ES-I3 (cell line): ENCODE measurements around the gene SEMA3B.
"Not testable (repeated sequence)": the region's sequence is repeated elsewhere in the genome, so short reads cannot be mapped to it uniquely, and the experiment has no call there.

Experiments used
- H3K36me3 ChIP-seq: 2 replicates; pipeline ENCODE4 v1.6.1; 2013; ENCODE audit warnings: mild to moderate bottlenecking, low read length, control low read depth, moderate library complexity; ENCODE audit not compliant: insufficient read depth
- H3K4me1 ChIP-seq: 2 replicates; pipeline ENCODE4 v1.6.1; 2013; ENCODE audit warnings: mild to moderate bottlenecking, control low read depth, low read length; ENCODE audit not compliant: insufficient read depth
- H3K9ac ChIP-seq: 2 replicates; pipeline ENCODE4 v1.6.1; 2013; ENCODE audit warnings: low read depth, mild to moderate bottlenecking, low read length, moderate library complexity
- H3K9me3 ChIP-seq: 2 replicates; pipeline ENCODE4 v1.6.1; 2013; ENCODE audit warnings: mild to moderate bottlenecking, low read length, moderate library complexity; ENCODE audit not compliant: control insufficient read depth, insufficient read depth

Gene SEMA3B

DNA sequence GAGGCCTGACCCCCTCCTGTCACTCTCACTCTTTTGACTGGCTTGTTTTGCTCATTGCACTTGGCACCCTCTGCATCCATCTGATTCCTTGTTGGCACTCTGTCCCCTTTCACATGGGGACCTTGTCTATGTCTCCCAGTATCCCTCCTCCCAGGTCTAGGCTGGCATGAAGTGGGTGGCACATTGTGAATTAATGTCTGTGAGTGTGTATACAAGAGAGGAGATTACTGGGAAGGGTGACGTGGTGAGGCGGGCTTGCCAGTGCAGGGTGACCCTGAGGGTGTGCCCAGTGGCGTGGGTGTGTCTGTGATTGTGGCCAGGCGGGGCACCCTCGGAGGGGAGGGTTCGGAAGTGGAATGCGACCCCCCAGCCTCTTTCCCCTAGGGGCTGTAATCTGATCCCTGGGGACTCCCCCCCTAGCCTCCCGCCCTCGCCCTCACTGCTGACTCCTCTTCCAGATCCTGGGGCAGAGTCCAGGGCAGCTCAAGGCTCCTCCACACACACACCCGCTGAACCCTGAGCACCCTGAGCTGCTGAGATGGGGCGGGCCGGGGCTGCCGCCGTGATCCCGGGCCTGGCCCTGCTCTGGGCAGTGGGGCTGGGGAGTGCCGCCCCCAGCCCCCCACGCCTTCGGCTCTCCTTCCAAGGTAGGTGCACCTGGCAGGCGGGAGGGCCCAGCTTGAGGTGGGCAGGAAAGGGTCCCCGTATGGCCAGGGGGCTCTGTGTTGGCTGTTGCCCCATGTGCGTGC, at the start of gene SEMA3B:
SEMA3B (plus strand) TSS at position 445 of the 749 bp plus-strand sequence; CDS start at position 539, 94 bp downstream.
- no peaks in the 10 kb centered on the region for H3K9me3 ChIP-seq
- H3K4me1 ChIP-seq = peaks cover 58% of the 10 kb centered on the region
- H3K36me3 ChIP-seq = no peaks in the 10 kb centered on the region
- peak within 1 kb of the TSS; percentile 43 for H3K9ac ChIP-seq

DNA sequence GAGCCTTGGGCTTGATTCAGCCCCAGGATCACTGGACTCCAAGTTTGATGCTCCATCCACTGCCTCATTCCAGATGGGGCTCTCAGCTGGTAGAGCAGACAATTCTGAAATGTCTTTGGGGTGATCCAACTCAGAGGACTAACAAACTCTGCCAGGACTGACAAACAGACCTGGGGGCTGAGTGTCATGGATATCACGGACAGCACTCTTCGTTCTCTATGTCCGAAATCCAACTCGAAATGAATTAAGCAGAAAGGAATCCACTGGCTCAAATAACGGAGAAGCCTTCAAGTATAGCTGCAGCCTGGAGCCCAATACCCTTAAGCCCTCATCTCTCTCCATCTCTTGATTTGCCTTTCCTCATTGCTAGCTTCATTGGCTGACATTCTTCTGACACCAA, 49.7 kb upstream of the SEMA3B start:
- Histone ChIP-seq H3K9me3 (no peaks in the 10 kb centered on the region), H3K9ac (no peak overlapping the region), H3K36me3 (no peaks in the 10 kb centered on the region), H3K4me1 (no peaks in the 10 kb centered on the region; the same call in 1 of the 2 replicates)

DNA sequence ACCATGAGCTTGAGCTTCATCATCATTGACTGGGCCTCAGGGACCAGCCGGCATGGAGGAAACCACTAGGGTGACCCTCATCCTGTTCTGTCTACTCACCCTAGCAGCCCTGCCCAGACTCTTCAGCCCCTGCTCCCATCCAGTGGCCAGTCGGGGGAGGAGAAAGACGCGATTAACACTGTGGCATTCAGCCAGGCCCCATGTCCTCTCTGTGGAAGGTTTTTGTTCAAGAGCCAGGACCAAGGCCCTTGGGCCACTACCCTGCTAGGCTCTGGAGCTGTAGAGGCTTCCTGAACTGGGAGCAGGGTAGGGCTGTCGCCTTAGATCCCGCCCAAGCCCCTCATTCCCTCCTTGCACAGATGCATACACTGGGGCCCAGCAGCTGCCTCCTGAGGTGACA, 48.8 kb upstream of the SEMA3B start:
- no peak overlapping the region for H3K9ac ChIP-seq
- H3K4me1 ChIP-seq = no peaks in the 10 kb centered on the region; the same call in 1 of the 2 replicates
- no peaks in the 10 kb centered on the region for H3K36me3 ChIP-seq
- no peaks in the 10 kb centered on the region for H3K9me3 ChIP-seq

DNA sequence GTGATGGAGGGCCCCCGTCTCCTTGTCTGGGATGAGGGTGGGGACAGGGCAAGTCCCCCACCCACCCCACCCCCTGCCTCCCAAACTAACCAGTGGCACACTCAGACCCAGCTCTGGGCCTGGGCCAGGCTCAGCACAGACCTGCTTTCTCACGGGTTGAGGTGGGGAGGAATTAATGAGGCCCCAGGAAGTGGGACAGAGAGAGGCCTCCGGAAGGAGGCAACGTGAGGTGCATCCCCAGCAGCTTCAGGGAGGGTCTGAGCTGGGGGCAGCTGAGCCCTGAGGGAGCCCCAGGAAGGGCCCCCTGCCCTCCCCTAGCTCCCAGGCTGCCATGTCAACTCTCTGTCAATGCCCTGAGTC, 47.9 kb upstream of the SEMA3B start:
- H3K36me3 ChIP-seq = no peaks in the 10 kb centered on the region
- H3K9ac ChIP-seq = no peak overlapping the region
- no peaks in the 10 kb centered on the region for H3K9me3 ChIP-seq
- H3K4me1 ChIP-seq = no peaks in the 10 kb centered on the region; the same call in 1 of the 2 replicates

DNA sequence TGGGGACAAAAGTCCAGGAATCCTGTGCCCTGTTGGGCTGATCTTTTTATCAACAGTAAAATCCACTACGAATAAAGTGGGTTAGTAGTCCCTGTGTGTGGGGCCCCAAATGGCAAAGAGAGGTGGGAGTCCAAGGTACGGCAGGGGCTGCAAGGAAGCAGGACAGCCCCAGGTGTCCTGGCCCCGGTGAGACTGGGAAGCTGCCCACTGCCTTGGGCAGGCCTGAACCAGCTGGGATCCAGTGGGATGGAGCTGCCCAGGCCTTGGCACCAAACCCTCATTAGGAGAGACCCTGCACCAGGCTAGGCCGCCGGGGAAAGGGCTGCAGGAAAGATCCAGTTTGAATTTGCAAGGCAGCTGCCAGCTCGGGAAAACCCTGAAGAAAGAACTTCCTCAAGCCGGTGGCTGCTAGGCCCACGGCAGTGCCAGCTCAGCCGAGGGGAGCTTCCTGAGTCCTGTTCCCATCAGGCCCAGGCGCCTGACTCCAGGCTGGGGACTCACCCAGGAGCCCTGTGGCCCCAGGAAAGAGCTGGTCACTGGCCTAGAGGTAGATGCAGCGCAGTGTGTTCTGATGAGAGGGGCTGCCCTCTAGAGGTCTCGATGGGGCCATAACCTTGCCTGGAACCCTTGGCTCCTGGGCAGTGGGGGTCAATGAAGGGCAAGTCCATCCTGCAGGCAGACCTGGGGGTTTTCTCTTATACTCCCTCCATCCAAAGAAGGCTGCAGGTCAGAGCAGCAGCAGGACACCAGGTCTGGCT, 47.4 kb upstream of the SEMA3B start:
- no peaks in the 10 kb centered on the region; the same call in 1 of the 2 replicates for H3K4me1 ChIP-seq
- no peaks in the 10 kb centered on the region for H3K36me3 ChIP-seq
- no peak overlapping the region; the same call in 1 of the 2 replicates for H3K9ac ChIP-seq
- no peaks in the 10 kb centered on the region for H3K9me3 ChIP-seq

DNA sequence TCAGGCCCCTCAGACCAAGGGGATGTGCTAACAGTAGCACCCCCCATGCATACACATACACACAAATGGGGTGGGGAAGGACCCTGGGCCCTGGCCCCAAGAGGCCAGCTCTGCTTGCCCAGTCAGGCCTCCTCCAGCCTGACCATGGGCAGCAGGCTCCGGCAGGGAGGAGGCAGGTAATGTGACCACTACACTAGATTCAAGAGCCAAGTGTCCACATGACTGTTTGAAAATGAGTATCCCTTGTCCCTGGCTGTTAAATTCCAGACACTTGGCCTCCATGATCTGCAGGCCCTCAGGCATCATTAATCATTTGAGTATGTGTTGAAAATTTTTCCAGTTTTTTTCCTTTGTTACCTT, 46.8 kb upstream of the SEMA3B start:
- Histone ChIP-seq H3K9ac (no peak overlapping the region), H3K36me3 (no peaks in the 10 kb centered on the region), H3K4me1 (no peaks in the 10 kb centered on the region; the same call in 1 of the 2 replicates), H3K9me3 (no peaks in the 10 kb centered on the region)

DNA sequence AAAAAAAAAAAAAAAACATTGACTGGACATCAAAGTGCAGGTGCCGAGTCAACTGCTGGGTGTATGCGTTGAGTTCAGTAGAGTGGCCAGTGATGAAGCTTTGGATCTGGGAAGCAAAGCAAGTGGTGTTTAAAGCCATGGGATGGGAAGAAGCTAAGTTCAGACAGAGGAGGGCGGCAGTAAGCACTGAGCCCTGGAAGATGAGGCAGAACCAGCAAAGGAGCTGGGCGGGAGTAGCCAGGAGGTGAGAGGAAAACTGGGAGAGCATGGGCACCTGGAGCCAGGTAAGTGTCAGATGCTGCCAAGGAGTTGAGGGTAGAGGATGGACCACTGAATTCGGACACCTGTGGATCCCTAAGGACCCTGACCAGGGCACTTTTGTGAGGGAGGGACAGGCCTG, 44.3 kb upstream of the SEMA3B start:
- H3K9me3 ChIP-seq = no peaks in the 10 kb centered on the region
- H3K36me3 ChIP-seq = no peaks in the 10 kb centered on the region
- no peak overlapping the region for H3K9ac ChIP-seq
- peaks cover 10% of the 10 kb centered on the region for H3K4me1 ChIP-seq

DNA sequence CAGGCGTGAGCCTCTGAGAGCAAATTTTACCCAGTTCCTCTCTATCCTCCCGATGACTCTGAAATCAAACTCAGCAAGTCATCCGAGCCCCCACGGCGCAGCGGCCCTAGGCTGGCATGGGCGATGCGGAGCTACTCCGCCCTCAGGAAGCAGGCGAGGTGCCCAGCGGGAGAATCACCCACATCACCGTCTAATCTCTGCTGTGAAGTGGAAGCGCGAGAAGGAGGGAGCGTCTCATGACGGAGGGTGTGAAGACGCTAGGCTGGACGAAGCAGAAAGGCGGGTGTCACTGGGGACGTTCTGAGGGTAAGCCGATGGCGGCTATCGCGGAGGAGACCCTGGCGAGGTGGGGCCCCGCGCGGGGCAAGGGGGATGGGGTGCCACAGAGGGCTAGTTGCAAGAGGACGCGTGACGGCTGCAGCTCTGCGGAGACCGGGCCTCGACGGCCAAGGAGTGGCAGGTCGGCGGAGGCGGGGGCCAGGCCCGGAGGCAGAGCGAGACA, 42.0 kb upstream of the SEMA3B start:
- H3K9ac ChIP-seq = peak overlapping the region; percentile 36
- H3K36me3 ChIP-seq = no peaks in the 10 kb centered on the region
- no peaks in the 10 kb centered on the region for H3K9me3 ChIP-seq
- H3K4me1 ChIP-seq = peaks cover 10% of the 10 kb centered on the region

DNA sequence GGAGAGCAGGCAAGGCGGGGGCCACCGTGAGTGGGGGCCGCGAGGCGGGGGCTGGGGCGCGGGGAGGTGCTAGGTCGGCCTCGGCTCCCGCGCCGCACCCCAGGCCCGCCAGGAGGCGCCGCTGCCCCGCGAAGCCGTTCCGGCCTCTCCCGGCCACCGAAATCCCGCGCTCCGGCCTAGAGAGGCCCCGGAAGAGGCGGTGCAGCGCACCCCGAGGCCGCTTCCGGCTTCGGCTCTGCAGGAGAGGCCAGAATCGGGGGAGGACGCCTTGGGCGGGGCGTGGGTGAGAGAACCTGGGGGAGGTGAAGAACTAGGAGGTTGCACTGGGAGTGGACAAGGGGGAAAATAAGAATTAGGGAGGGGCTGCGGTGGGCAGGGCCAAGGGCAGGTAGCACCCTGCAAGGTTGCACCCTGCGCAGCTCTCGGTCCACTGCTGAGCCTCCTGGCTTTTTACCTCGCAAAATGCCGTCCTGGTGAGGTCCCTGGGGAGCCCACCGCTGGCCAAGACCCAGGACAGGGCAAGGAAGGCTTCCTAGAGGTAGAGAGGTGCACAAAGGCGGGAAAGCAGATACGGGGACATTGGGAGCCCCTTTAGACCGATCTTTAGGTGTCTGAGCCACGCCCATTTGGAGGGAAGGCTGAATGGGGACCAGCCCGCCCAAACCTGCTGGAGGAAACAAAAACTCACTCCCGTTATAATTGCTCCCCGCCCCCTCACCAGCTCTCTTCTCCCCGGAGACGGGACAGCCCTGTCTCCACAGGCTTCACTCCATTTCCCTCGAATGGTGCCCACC, 41.4 kb upstream of the SEMA3B start:
- Histone ChIP-seq H3K36me3 (no peaks in the 10 kb centered on the region), H3K9me3 (no peaks in the 10 kb centered on the region), H3K9ac (peak overlapping the region; percentile 78), H3K4me1 (peaks cover 10% of the 10 kb centered on the region)

DNA sequence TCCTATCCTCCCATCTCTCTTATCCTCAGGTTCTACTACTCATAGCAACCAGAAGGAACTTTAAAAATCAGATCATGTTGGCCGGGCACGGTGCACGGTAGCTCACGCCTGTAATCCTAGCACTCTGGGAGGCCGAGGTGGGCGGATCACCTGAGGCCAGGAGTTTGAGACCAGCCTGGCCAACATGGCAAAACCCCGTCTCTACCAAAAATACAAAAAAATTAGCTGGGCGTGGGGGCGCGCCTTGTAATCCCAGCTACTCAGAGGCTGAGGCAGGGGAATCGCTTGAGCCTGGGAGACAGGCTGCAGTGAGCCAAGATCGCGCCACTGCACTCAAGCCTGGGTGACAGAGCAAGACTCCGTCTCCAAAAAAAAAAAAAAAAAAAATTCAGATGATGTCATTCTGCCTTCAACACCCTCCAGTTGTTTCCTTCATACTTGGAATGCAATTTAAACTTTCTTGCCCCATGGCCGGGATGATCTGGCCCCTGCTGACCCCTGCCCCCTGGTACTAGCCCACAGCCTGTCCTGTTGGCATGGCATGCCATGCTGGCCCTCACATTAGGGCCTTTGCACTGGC, 40.7 kb upstream of the SEMA3B start:
- H3K36me3 ChIP-seq = not testable (repeated sequence)
- H3K4me1 ChIP-seq = peaks cover 10% of the 10 kb centered on the region

DNA sequence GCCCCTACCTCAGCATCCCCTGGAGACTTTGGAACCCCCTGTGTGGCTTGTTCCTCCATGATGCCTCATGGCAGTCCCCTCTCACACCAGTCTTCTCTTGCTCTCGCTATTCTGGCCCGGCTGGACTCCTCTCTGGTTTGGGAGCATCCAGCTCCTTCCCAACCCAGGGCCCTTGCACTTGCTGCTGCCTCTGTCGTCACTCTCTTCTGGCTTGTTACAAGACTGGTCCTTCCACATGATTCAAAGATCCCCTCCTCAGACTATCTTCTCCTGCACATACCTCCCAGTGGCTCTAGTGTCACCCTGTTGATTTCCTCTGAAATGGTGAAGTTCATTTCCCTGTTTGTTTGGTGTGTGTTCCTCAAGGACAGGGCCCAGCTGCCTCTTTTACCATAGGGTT, 39.5 kb upstream of the SEMA3B start:
- Histone ChIP-seq H3K4me1 (peaks cover 10% of the 10 kb centered on the region), H3K9ac (no peak overlapping the region), H3K36me3 (no peaks in the 10 kb centered on the region), H3K9me3 (no peaks in the 10 kb centered on the region)

More for the DNA sequence above, 40.7 kb upstream of the SEMA3B start:
- peak overlapping the region; percentile 78 for H3K9ac ChIP-seq
- H3K9me3 ChIP-seq = not testable (repeated sequence)

DNA sequence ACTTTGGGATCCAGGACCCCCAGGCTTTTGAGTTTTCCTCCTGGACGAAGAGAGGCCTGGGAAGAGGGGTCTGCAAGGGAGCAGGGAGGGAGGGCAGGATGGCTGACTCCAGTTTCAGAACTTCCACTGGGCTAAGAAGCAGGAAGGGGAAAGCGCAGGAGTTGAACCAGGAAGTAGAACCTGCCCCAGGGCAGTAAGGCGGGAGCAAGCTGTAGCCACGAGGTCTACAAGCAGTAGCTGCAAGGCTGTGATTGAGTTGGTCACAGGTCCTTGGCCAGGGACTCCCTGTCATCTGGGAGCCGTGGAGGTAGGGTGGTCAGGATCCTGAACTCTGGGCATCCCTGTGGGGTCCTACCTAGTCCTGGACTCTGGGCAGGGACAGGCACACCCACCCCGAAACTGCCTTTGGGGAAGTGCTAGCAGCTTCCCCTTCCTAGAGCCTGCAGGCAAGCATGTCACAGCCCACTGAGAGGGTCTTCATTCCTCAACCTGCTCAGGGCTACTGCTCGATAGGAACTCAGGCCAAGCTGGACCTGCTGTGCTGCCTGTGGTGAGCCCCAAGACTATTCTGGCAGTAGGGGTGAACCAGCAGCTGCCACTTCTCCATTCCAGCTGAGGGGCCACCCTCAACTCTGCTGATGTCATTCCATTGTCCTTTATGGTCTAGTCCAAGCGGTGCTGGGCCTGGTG, 38.7 kb upstream of the SEMA3B start:
- Histone ChIP-seq H3K9ac (no peak overlapping the region), H3K9me3 (no peaks in the 10 kb centered on the region), H3K4me1 (peaks cover 10% of the 10 kb centered on the region)

DNA sequence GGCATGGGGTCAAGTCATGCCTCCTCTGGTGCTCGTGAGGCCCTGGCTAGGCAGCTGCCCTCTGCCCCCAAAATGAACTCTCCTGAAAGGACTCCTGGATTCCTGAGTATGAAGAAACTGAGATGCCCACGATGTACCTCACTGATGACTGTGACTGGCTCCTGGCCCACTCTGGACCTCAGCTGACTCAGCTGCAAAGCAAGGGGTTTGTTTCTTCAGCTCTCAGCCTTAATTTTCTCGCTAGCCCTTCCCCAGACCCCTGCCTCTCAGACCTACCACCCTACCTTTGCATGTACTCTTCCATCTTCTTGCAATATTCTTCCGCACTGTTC, 38.2 kb upstream of the SEMA3B start:
- no peak overlapping the region for H3K9ac ChIP-seq
- no peaks in the 10 kb centered on the region for H3K9me3 ChIP-seq
- no peaks in the 10 kb centered on the region for H3K36me3 ChIP-seq
- H3K4me1 ChIP-seq = peaks cover 10% of the 10 kb centered on the region

More for the DNA sequence above, 38.7 kb upstream of the SEMA3B start:
- H3K36me3 ChIP-seq = no peaks in the 10 kb centered on the region

DNA sequence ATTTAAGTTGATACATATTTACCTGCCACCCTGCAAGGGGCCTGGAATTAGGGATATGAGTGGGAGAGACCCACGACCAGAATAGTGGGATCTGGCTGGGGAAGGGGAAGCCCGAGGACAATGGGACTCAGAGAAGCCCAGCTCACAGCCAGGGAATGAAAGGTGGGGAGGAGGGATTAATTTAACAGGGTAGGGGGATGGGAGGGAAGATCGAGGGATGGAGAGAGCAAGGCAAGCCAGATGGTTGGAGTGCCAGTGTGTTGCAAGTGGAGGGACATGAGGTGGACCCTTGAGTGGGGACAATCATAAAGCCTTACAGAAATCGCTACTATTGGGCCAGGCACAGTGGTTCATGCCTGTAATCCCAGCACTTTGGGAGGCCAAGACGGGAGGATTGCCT, 37.4 kb upstream of the SEMA3B start:
- Histone ChIP-seq H3K4me1 (peaks cover 10% of the 10 kb centered on the region), H3K36me3 (no peaks in the 10 kb centered on the region), H3K9me3 (no peaks in the 10 kb centered on the region), H3K9ac (no peak overlapping the region)
